ENCODE results near the gene BRD1.

Gene BRD1

GRCh38 chr22:49772692-49773091 lies 55.0 kb downstream of the BRD1 start:
- no peak overlapping the region for H3K4me3 ChIP-seq (replicated peaks; ENCODE audit: insufficient read depth, low read length)
- no peak for TF ChIP-seq REST (IDR thresholded peaks at IDR 0.05; ENCODE audit: insufficient replicate concordance, low read depth)
- TF ChIP-seq CTCF (IDR thresholded peaks at IDR 0.05; ENCODE audit: insufficient read depth, low read length), result no peak
- TF ChIP-seq POLR2AphosphoS5 (IDR thresholded peaks at IDR 0.05; ENCODE audit: low read depth), result no peak; the same call in 1 of the 2 replicates
- TF ChIP-seq GABPA (IDR thresholded peaks at IDR 0.05; ENCODE audit: low read depth), result no peak
- no peak for TF ChIP-seq SPI1 (IDR thresholded peaks at IDR 0.05; ENCODE audit: borderline replicate concordance, low read depth)
- no peak for DNase-seq (ENCODE audit: low read depth in 1 of 2, low spot score in 1 of 2)
- no peak overlapping the region for H3K27ac ChIP-seq (replicated peaks)
- H3K27me3 ChIP-seq (ENCODE audit: insufficient read depth, poor library complexity, severe bottlenecking), result no peaks in the 10 kb centered on the region

- Histone ChIP-seq H3K4me3 (replicated peaks; ENCODE audit: insufficient read depth, low read length) (no peak overlapping the region), H3K27ac (replicated peaks) (no peak overlapping the region), H3K27me3 (ENCODE audit: insufficient read depth, poor library complexity, severe bottlenecking) (no peaks in the 10 kb centered on the region)
- TF ChIP-seq SPI1 (IDR thresholded peaks at IDR 0.05; ENCODE audit: borderline replicate concordance, low read depth), result no peak
- TF ChIP-seq REST (IDR thresholded peaks at IDR 0.05; ENCODE audit: insufficient replicate concordance, low read depth), result no peak
- TF ChIP-seq CTCF (IDR thresholded peaks at IDR 0.05; ENCODE audit: insufficient read depth, low read length), result no peak
- no peak for TF ChIP-seq GABPA (IDR thresholded peaks at IDR 0.05; ENCODE audit: low read depth)
- no peak for TF ChIP-seq POLR2AphosphoS5 (IDR thresholded peaks at IDR 0.05; ENCODE audit: low read depth)
- no peak for DNase-seq (ENCODE audit: low read depth in 1 of 2, low spot score in 1 of 2)
These were observed 56.2 kb downstream of the BRD1 start for GRCh38 chr22:49771266-49772065.

DNA sequence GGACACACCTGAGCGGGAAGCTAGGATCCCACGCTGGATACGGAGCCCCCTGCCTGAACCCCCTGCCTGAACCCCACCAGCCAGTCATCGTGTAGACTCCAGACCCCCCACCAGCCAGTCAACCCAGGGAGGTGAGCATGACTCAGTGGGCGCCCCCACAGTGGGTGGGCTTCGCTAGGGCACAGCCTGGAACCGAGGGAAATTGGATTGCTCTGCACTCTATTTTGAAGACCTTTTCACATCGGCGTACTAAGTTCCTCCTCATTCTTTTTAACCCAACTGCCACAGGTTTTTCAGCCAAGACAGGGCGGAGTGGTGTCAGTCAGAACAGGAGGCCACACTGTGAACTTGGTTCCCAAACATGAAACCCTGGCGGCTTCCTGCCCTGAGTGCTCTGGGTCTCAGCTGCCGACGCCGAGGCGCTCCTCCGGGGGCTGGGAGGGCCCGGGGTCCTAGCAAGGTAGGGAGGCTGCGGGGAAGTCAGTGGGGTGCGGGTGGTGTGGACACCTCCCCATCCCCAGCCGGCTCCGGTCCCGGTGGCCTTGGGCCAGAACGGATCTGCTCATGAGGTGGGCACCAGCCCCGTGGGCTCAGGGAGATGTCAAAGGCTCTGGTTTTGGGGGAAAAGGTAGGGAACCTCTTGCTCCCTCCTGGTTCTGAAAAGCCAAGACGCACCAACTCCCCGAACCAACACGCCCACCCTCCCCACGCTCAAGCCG lies 57.0 kb downstream of the BRD1 start:
- Histone ChIP-seq H3K27ac (replicated peaks) (no peak overlapping the region), H3K4me3 (replicated peaks; ENCODE audit: insufficient read depth, low read length) (no peak overlapping the region), H3K27me3 (ENCODE audit: insufficient read depth, poor library complexity, severe bottlenecking) (no peaks in the 10 kb centered on the region)
- DNase-seq (ENCODE audit: low read depth in 1 of 2, low spot score in 1 of 2), result no peak
- no peak for TF ChIP-seq CTCF (IDR thresholded peaks at IDR 0.05; ENCODE audit: insufficient read depth, low read length)
- TF ChIP-seq SPI1 (IDR thresholded peaks at IDR 0.05; ENCODE audit: borderline replicate concordance, low read depth), result no peak
- TF ChIP-seq POLR2AphosphoS5 (IDR thresholded peaks at IDR 0.05; ENCODE audit: low read depth), result no peak
- no peak for TF ChIP-seq REST (IDR thresholded peaks at IDR 0.05; ENCODE audit: insufficient replicate concordance, low read depth)
- no peak for TF ChIP-seq GABPA (IDR thresholded peaks at IDR 0.05; ENCODE audit: low read depth)
